GM21367 (cell line): ENCODE results near the gene TDRD10.
"Not testable (repeated sequence)": the region's sequence is repeated elsewhere in the genome, so short reads cannot be mapped to it uniquely, and the experiment has no call there.

Experiments
- ATAC-seq: cut with Tn5 transposase; IDR thresholded peaks from one replicate; pipeline ENCODE4 v1.9.1; 2021; ENCODE audit not compliant: unreplicated experiment

The TDRD10 gene

DNA sequence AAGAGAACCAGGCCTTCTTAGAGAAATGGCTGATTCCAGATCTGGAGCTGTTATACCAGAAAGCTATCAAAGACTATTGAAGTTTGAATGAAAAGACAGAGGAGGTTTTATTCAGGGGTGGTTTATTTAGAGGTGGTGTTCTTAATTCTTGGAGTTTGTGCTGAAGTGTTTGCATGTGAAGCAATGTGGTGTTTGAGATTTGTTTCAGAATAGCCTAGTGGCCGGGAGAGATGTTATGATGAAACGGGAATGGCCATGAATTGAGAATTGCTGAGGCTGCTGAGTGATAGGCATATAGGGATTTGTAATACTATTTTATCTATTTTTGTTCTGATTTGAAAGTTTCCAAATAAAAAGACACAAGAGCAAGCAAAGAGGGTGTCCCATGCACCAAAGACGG lies 10.7 kb downstream of the TDRD10 start:
- no peak for ATAC-seq

DNA sequence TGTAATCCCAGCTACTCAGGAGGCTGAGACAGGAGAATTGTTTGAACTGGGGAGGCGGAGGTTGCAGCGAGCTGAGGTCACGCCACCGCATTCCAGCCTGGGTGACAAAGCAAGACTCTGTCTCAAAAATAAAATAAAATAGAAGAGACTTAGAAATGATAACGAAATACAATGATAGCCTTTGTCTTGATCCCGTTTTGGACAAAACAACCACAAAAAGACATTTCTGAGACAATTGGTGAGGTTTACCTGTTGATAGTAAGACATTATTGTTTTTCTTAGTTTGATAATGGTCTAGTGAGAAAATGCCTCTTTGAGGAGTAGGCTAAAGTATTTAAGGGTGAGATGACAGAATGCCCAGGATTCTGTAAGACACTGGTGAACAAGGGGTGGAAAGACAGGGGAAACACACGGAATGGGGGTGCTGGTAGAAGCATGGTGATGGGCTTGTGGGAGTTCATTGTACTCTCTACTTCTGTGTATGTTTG lies 12.1 kb downstream of the TDRD10 start:
- ATAC-seq = no peak

DNA sequence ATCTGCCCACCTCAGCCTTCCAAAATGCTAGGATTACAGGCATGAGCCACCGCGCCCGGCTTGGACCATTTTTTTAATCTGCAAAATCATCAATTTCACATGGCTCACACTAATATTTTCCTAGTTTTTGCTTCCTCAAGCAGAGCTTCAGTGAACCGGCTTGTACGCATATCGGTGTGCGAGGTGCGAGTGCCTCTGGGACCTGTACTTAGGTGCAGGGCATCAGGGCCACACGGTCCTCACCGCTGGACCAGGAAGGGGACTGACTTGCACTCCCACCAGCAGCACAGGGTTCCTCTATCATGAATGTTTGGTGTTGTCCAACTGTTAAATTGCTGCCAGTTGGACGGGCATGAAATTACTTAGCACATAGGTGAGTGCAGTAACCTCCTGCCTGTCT lies 15.6 kb downstream of the TDRD10 start:
- no peak for ATAC-seq

DNA sequence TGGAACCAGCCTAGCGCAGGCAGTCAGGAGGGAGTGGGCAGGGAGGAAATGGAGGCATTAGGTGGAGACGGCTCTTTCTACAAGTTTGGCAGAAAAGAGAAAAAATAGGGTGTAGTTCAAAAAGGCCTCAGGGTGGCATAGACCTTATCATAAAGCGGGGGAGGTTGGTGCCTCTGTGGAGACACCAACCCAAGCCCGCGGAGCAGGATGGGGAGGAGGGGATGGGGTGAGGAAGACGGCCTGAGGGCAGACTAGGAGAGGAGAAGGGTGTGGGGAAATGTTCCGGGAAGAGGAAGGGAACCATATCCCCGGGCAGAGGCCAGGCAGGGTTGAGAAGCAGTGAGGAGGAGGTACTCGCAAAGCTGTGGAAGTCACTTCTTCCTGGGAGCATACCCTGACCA lies 17.6 kb downstream of the TDRD10 start:
- no peak for ATAC-seq

DNA sequence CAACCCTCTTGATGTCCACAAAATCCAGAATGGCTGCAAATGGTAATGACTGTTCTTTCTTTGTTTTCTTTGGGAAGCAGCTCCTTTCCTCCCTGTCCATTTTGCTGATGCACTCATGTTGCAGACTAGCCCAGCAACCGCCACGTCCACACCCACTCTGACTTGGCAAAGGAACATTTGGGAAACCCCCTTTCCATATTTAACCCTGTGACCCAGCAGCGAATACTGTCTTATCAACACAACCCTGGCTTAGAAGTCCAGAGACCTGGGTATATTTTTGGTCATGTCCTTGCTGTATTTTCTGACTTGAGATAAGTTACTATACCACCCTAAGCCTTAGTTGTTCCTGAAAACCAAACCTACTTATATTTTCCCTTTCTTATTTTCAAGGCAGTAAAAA lies 18.3 kb downstream of the TDRD10 start:
- ATAC-seq = no peak

DNA sequence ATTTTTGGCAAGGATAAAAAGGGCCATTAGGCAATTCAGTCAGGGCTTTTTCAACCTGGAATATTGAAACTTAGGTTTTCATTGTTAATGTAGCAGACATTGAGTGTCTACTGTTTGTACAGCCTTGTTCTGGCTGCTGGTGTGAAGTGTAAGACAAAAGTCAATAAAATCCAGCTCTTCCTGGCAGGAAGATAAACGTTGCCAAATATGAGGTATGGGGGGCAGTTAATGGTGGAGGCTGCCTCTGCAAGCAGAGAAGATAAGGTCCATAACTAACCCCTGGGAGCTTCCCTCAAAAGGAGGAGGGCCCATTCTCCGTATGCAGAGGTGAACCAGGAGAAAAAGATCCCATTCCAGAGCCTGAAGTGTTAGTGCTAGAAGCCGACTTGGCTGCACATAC lies 19.7 kb downstream of the TDRD10 start:
- no peak for ATAC-seq

DNA sequence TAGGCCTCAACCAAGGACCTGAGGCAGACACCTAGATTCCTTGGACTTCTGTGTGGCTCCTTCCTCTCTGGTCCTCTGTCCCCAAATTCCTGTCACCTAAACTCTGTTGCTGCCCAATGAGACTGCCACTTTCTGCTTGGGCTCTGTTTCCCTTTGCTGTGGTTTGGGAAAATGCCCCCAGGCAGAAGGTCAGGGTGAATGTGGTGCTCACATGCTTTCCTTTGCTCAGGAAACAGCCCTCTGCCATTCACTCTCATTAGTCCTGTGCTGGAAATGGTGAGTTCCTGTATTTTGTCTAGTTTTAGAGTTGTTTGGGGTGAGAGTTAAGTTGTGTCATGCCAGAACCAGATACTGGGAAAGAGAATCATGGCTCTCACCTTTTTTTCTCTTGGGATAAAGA lies 22.9 kb downstream of the TDRD10 start:
- ATAC-seq = no peak

DNA sequence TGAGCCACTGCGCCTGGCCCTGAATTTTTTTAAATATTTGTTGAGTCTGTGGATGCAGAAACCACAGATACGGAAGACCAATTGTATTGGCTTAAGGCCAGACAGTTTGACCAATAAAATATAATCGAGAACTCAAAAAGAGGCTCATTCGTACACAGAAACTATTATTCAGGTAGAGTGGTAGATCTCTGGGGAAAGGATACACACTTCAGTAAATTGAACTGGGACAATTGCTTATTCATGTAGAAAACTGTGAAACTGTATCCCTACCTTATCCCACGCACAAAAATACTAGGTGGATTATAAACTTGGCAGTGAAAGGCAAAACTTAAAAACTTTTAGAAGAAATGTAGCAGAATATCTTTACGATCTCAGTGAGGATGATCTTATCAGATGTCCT lies 25.2 kb downstream of the TDRD10 start:
- no peak for ATAC-seq

DNA sequence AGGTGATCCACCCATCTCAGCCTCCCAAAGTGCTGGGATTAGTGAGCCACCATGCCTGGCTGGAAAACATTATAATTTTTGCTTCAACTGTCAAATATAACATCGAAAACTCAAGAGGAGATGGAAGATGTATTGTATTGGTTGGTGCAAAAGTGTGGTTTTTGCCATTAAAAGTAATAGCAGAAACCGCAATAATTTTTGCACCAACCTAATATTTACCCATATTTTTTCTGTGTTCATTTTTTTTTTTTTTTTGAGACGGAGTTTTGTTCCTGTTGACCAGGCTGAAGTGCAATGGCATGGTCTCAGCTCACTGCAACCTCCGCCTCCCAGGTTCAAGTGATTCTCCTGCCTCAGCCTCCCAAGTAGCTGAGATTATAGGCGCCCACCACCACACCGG lies 27.3 kb downstream of the TDRD10 start:
- no peak for ATAC-seq

DNA sequence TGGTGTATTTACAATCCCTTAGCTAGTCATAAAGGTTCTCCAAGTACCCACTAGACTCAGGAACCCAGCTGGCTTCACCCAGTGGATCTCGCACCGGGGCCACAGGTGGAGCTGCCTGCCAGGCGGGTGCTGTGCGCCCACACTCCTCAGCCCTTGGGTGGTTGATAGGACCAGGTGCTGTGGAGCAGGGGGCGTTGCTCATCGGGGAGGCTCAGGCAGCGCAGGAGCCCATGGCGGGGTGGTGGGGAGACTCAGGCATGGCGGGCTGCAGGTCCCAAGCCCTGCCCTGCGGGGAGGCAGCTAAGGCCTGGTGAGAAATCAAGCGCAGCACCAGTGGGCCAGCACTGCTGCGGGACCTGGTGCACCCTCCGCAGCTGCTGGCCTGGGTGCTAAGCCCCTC lies 29.9 kb downstream of the TDRD10 start:
- ATAC-seq = not testable (repeated sequence)

DNA sequence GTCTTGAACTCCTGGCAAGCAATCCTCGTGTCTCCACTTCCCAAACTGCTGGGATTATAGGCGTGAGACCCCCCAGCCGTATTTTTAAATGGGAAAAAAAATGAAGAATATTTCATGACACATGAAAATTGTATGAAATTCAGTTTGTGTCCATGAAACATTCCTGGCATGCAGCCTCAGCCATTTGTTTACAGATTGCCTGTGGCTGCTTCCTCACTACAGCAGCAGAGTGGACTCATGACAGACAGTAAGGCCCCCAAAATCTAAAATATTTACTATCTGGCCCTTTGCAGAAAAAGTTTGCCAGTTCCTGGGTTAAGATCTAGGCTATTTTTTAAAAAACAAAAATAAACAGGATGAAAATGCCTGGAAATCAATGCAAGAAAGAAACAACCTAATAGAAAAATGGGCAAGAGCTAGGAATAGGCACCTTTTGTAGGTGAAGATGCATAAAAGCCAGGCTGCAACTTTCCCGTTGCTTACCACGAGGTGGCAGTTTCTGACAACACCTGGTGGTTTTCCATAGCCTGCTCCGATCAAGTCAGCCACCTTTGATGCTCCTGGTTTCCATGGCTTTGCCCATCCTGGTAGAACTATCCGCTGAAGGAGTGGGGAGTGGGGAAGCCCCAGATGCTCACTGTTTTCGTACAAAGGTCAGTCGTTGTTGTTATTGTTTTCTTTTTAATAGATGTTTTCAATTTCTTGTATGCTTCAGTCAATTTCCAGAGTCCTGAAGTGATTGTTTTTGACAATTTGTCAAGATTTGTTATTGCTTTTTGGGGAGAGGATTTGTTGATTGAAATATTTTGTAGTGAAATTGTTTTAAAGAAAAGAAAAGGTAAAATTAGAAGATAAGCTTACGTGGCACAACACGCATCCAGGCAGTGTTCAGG lies 32.2 kb downstream of the TDRD10 start:
- no peak for ATAC-seq

DNA sequence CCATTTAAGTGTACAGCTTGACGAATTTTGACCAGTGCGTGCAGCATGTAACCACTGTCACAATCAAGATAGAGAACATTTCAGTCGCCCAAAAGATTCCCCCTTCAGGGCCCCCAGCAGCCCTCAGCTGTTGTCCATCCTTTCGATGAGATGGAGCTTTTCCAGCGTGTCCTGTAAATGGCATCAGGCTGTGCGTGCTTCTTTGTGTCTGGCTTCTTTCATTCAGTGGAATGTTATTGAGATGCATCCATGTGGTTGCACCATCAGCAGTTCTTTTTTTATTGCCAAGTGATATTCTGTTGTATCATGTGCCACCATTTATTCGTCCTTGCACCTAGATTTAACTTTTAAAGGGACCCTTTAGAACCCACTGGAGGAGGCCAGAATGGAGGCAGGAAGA lies 34.6 kb downstream of the TDRD10 start:
- ATAC-seq = no peak

DNA sequence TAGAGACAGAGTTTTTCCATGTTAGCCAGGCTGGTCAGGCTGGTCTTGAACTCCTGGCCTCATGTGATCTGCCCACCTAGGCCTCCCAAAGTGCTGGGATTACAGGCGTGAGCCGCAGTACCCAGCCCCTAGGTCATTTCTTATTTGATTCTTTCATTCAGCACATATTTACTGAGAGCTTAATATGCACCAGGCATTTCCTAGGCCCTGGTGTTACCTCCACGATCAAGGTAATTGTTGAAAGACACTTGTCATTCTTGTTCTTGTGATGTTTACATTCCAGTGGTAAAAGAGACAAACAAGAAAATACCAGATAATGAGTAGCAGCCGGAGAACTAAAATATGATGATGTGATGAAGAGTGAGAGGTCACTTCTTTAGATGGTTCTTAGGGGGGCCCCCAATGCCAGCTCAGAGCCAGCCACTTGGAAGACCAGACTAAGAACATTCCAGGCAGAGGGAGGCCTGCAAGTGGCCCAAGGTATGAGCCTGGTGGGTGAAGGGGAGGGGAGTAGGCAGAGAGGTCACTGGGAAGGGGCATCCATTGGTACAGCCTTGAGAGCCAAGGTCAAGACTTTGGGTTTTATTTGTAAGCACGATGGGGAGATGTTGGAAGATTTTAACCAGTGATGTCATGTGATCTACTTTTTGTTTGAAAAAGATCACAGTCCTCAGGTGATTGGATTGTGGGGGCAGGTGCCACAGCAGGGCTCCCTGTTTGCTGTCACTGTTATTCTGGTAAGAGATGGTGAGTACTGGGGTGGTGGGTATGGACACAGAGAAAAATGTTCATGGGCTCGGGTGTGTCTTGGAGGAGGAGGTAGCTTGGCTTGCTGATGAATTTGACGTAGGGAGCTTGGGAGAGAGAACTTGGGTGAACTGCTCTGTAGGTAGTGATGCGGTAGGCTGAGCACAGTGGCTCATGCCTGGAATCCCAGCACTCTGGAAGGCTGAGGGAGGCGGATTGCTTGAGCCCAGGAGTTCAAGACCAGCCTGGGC lies 37.8 kb downstream of the TDRD10 start:
- no peak for ATAC-seq

DNA sequence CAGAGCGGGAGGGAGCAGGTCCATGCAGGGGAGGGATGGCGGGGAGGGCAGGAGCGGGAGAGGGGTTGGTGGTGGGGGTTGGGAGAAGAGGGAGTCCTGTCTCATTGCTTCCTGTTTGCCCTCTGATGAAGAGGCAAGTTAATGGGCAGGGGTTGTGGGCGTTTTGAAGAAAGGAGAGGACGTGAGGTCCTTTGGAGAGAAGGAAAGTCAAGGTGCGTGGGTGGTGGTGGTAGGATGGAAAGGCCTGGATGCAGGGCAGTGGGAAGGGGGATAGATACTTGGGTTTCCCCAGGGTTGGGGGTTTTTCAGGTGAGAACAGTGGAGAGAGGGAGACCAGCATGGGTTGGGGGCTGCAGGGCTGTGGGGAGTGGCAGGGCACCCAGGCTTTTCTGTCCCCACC lies 39.2 kb downstream of the TDRD10 start:
- no peak for ATAC-seq

DNA sequence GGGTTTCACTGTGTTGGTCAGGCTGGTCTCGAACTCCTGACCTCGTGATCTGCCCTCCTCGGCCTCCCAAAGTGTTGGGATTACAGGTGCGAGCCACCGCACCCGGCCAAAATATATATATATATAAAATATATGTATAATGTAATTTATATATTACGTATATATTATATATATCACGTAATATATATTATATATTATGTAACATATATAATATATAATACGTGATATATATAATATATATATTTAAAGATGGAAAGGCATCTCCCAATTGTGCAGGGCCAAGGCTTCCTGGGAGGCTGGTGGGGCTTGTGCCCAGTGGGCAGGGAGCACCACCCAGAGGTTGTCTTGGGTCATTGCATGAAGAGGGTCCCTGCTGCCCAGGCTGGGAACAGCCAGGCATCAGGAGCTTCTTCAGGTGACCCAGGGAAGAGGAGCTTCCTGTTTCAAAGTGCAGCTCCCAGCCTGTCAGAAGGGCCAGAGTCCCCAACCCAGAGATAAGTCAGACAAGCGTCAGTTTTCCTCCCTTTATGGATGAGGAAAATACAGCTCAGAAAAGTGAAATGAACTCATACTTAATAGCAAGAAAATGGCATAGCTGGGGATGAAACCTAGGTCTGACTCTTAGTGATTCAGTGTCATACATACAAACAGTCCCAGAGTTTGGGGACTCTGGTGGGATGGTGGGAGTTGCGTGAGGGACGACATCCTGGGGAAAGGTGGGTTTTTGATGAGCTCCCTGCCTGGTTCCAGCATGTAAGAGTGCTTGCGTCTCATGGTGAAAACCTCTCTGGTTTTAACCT lies 44.4 kb downstream of the TDRD10 start:
- ATAC-seq = no peak

DNA sequence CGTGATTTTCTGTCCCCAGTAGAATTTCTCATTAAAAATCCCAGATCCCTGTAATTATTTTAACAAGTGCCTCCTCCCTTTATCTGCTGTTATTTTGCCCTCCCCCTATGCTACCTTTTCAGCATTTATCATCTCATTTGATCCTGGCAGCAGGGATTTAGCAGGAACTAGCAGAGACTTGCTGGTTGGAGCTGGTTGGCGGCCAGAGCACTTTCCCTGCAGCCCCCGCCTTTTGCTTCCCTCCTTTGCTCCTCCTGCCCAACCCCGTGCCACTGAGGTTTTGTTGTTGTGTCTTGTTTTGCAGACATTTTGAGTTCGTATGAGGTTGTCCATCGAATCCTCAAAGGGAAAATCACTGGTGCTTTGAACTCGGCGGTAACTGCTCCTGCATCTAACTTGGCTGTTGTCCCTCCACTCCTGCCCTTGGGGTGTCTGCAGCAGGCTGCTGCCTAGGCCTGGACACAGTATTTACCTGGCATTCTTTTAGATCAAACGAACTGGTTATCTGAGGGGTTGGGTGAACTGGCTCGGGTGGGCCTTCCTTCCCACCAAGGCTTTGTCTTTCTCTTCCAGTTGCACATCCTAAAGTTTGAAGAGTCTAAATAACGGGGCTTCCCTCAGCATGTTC lies 45.2 kb downstream of the TDRD10 start:
- no peak for ATAC-seq

DNA sequence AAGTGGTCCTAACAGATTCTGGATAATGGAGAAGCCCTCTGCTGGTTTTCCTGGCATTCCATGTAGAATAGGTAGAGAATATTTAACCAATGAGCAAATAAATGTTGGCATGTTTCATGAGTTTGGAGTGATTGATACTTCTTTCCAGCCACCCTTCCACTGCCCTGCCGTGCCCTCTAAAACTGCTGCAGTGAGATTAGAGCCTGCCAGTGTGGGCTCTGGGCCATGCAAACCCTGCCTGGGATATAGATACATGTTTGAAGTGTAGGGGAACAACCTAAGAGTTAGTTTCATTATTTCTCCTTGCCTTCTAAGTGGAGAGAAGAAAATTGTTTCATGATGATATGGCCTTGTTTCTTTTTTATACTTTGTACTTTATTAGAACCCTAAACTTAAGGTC lies 46.0 kb downstream of the TDRD10 start:
- ATAC-seq = no peak

DNA sequence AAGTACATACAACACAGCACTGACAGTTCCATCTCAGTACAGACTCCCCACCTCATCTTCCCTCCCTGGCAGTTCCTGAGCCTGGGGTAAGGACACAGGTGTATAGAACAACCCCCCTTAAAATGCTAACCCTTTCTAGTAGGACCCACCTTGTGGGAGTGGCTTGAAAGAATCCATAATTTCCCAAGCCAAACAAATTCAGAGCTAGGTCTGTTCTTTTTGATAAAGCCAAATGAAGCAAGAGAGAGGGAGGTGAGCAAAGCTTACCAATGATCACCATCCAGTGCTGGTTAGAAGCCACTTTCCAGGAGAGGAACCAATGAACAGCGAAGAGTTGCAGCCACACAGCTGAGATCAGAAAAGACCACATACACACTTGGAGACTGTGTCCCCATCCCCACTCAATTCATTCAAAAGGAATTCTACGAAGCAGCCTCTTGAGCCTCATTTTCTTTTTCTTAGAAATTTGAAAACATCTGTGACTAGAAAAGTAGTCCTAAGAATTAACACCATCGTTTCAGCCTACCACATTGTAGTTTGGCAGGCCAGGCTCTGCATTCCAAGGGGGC lies 47.3 kb downstream of the TDRD10 start:
- ATAC-seq = no peak

DNA sequence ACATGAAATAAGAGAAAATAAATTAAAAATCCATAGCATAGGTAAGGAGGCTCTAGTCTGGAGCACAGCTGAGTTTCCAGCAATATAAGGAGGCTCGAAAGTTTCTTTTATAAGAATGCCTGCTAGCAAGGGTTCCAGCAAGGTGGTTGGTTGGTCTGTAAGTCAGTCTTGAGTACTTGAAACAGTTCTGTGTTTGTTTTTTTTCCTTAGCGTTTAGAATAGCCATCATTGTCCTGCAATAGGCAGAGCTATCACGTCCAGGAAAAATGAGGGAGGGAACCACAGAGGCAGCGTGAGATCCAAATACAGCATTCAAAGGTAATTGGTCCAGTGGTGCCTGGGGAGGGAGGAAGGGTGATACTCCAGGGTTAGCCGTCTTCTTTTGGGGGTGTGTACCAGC lies 48.1 kb downstream of the TDRD10 start:
- no peak for ATAC-seq

DNA sequence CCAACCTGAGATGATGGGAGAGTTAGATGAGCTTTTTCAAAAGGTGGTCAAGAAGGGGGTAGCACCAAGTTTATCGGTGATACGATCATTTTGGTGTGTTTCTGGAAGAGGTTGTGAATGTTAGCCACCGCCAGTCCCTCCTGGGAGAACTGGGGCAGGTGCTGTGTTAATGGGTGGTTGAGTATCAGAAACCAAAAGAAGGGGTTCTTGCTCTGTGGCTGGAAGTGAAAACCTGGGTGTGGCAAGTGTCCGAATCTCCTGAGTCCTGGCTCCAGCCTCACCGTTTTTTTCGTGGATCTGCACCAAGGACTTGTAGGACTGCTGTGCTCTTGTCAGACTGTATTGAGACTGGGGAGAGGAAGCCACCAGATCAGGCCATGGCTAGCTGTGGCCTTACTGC lies 48.6 kb downstream of the TDRD10 start:
- no peak for ATAC-seq
